Activated T-helper 9 cell treated with anti-CD3 and anti-CD28 coated beads, Interleukin-2, amount 50 U/mL, for 16 hours (primary cell): ENCODE measurements around the gene NRM.
A peak's percentile ranks its signal among the peaks of the same experiment; 100 is the strongest.

Experiments
- DNase-seq: peaks from one replicate; pipeline ENCODE4 v3.0.0-alpha.2; 2020; ENCODE audit warnings: low read depth

The NRM gene

DNA sequence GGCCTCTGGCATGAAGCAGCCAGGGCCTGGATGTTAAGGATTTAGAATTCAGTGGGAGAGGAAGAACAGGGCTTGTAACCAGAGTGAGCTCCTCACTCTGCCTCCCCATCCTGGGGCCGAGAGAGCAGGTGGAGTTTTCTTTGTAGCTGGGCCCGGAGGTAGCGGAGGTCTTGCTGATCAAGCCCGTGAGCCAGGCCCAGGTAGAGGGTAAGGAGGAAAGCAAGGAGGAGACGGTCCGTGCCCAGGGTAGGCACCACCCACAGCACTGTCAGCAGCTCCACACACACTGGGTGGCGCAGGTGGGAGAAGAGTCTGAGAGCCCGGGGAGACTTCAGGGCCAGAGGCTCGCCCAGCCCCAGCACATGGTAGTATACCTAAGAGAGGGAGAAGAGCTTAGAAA, 2.2 kb downstream of the NRM start:
- DNase-seq: no peak

- DNase-seq: no peak
These were observed 2.9 kb downstream of the NRM start for GRCh38 chr6:30687659-30688431.

- peak; percentile 60 for DNase-seq
These were observed 3.7 kb downstream of the NRM start for GRCh38 chr6:30686908-30687658.

GRCh38 chr6:30686009-30686907, 4.5 kb downstream of the NRM start, which contains the start of gene PPP1R18:
TSS of gene PPP1R18 (minus strand) at chr6:30686645. CDS start at chr6:30686018, 627 bp downstream.
- DNase-seq: peak; percentile 76

- no peak for DNase-seq
These were observed 5.4 kb downstream of the NRM start for GRCh38 chr6:30685157-30686008.

DNA sequence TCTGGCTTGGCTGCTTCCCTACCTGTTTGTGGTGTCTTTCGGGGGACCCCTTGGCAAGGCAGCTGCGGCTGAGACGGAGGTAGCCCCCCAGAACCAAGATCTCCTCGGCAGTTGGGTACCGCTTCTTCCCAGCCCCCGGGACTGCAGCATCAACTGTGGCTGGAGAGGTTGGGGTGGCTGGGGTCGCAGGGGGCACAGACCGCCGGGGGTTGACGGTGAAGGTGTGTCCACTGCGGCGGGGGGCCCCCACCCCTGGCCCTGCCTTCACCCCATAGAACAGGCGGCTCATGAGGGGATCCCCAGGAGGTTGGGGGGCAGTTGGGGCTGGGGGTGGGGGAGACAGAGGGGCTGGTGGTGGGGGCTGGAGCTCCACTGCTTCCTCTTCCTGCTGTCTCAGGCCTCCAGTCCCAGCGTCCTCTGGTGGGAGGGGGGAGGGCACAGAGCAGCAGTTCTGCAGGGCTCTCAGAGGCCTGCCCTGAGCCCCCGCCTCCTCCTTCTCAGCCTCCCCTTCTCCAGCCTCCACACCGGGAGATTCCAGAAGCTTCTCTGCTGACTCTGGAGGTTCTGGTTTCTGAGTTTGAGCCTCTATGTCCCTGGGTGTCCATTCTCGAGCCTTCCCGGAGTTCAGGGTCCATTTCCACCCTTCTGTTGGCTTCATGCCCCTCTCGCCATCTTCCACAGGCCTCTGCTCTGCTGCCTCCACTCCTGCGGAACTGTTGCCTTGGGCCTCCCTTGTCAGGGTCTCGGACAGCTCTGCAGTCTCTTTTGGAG, 6.2 kb downstream of the NRM start:
- peak; percentile 33 for DNase-seq

DNA sequence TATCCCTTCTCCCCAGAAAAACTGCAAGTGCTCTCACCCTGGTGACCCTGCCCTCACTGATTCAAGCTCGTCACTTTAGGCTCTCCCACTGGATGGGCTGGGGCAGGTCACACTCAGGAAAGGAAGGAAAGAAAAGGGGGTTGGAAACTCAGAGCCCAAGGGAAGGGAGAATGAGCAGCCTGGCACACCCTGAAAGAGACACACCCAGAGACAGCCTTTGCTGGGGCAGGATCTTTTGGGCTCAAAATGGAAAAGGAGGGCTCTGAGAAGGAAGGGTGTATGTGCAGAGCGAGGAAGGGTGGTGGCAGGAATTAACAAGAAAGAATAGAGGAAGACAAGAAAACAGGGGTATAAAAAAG, 6.8 kb downstream of the NRM start:
- DNase-seq: no peak

DNA sequence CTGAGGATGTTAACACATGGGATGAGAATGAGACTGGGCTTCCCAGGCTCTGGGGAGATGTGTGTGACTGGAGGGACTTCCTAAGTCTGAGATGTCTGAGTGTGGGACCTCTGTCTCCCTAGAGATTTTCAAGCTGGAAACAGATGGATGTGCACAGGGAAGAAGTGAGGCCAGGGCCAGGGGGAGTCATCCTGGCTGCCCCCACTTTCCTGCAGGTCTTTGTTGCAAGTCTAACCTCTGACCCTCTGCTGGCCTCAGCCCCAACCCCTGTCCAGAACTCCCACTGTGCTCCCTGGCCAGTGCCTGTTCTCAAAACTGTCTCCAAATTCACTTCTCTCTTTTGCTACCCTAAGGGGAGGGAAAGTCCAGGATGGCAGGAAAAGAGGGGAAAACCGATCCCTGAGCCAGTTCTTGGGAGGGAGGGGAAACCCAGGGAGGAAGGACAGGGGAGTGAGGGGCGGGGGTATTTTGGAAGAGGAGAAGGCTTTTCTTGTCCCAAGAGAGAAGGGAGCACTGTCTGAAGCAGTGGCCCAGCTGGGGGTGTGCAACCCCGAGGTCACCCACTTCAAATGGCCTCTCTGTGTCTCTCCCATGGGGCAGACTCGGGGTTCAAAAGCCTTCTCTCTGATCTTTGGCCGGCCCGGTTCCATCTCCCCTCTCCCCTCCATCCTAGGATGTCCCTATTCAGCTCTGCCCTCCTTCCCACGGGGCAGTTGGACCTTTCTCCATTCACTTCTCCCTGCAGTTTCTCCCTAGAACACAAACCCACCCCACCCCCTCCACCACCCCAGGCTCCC, 7.4 kb downstream of the NRM start:
- no peak for DNase-seq

DNA sequence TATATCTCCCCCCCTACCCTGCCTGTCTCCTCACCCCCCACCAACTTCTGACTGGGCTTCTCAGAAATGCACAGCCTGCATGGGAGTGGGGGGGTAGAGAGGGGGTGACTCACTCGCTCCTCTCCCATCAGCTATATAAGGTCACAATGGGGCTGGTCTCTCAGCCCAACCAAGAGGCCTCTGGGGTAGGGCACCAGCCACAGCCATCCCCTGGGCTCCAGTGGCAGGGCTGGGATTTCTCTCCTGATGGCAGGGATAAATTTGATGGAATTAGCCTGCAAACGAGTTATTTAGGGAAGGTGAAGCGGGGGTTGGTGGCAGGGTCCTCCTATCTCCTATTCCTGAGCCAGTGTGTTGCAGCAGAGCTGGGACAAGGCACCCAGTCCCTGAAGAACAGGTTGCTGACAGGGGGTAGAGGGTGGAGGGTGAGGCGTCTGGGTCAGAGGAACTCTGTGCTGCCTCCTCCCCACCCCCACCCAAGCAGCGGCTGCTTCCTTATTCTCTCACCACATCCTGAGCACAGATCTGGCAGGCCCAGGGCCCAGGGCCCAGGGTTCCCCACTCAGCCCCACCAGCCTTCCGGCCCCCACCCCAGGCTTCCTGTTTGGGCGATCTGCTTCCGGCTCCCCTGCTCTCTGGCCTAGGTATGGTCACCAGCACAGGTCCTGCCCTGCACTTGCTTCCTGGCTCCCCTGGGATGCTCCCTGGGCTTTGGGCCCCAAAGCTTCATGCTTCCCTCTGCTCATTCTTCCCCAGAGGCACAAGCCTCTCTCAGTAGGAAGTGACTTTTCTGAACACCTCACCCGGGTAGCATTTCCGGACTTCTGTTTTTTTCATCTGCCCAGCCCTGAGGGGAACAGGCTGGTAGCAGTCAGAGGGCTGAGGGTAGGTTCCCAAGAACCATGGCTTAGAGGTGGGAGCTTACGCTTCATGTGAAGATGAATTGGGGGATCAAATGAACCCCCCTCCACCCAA, 8.4 kb downstream of the NRM start:
- DNase-seq: peak; percentile 77

- no peak for DNase-seq
These were observed 9.0 kb downstream of the NRM start for GRCh38 chr6:30681766-30682142.

- no peak for DNase-seq
These were observed 10.8 kb downstream of the NRM start for GRCh38 chr6:30679765-30680535.

DNA sequence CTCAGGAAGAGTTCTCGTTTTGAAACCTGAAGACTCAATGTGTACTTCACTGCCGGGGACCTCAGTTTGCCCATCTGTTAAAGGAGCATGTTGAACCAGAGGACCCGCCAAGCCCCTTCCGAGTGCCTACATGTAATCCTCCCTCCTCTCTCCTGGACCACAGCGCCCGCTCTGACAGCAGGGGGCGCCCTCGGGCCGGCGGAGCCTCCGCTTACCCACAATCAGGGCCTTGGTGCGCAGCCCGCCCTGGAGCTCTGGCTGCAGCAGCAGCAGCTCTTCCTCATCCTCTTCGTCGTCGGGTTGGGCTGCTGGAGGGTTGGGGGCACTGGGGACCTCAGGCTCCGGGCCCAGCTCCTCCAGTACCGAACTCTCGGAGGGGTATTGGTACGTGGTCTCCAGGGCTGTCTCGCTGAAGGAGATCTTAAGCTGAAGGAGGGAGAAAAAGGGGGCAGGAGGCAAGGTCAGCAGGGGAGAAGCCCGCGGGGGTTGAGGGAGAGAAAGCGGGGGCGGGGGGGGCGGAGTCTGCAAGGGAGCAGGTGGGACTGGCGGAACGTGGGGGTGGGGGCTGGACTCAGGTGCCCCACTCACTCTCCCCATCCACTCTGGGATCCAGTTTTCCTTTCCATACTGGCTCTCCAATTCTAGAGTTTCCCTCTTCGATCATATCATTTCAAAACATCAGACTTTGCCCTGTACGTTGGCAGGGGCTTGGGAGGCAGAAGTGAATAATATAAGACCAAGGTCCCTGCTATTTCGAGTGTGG, 11.6 kb downstream of the NRM start:
- DNase-seq: peak; percentile 91

DNA sequence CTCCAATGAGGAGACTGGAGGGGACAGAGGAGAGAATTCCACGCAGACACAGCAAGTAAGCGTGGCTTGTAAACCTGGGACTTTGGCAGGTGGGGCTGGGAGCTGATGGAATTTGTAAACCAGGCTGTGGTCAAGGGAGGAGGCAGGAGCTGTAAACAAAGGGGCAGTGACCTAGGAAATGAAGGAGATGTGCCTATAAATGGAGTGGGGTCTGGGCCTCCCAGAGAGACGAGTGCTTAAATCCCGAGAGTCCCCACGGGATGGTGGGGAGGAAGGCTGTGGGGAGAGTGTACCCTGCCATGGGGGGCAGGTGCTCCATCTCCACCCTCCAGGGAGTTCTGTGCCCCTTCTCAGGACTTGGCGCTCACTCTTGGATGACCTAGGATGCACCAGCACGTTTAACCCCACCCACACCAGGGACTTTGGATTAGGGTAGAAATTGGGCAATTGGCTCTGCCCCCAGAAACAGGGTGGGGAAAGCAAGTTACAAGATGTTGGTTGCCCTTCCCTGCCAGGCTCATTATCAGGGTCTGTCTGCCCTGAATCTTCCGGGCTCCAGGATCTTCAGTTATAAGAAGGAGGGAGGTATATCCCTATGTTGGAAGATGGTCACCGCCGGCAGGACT, 14.0 kb downstream of the NRM start:
- no peak for DNase-seq

DNA sequence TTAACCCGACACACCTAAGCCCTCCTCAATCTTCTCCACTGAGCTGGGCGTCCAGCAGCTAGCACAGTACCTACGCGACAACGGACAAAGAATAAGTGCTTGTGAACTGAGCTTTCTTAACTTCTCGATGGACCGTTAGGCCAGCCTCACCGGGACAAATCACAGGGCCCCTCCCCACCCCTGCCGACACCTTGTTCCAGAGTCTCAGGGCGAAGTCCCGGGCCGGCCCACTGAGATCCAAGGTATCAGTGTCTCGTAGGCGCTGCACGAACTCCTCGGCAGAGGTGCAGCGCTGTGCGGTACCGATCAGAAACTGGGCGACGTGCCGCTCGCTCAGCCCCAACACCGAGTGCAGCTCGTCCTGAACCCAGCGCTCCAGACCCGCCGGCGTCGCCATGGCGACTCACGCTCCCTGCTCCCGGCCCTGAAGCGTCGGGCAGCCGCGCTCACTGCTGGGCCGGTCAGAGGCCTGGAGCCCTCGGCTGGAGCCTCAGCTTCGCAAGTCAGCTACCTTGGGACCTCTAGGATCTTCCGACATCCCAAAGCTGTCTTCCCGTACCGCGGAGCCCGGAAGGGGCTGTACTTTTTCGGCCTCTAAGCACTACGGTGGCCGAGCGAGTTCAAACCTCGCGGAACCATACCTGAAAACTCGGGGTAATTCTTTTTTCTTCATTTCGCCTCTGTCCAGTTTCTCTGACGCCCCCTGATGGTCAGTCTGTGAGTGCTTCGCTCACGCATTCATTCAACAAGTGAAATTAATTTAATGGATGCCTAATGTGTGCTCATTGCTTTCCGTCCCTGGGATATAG, 18.1 kb downstream of the NRM start, which contains the start of gene DHX16:
Gene DHX16 (minus strand): TSS at position 562 of the 809 bp plus-strand sequence. CDS start 165 bp downstream, at position 397.
- DNase-seq: peak; percentile 83

GRCh38 chr6:30670760-30671527, 19.8 kb downstream of the NRM start:
- DNase-seq: no peak
